Lower lobe of right lung (tissue), 2 donors: Measurements from ENCODE around the gene GRIK1. TPM values are rescaled to one million over a fixed set of nuclear protein-coding genes. Genes with fewer than 3 reads are reported as not detected.

Source experiments
- ATAC-seq, 2 donors: fragments of 200-7000 bp; cut with Tn5 transposase; one replicate each; pipeline ENCODE4 v1.9.1; 2020 to 2022; ENCODE audit warnings: mild to moderate bottlenecking in 2 of 2, moderate library complexity in 2 of 2
- DNase-seq: peaks from one replicate; pipeline ENCODE4 v3.0.0-alpha.2; 2020
- H3K27ac ChIP-seq: fragments of 200-600 bp; one replicate; pipeline ENCODE4 v1.8.0; 2022
- H3K27me3 ChIP-seq: fragments of 200-600 bp; one replicate; pipeline ENCODE4 v1.8.0; 2022; ENCODE audit warnings: low read depth
- H3K36me3 ChIP-seq: fragments of 200-600 bp; one replicate; pipeline ENCODE4 v1.8.0; 2022; ENCODE audit warnings: mild to moderate bottlenecking
- H3K4me1 ChIP-seq: fragments of 200-600 bp; one replicate; pipeline ENCODE4 v1.8.0; 2022
- H3K4me3 ChIP-seq: fragments of 200-600 bp; one replicate; pipeline ENCODE4 v1.8.0; 2022; ENCODE audit warnings: mild to moderate bottlenecking
- H3K9me3 ChIP-seq: fragments of 200-600 bp; one replicate; pipeline ENCODE4 v1.8.0; 2022
- intact Hi-C: fragments of 100-400 bp; cut with DNase I; formaldehyde crosslinking; loops from one replicate; pipeline ENCODE4 v1.11.0; 2022
- long read RNA-seq: library from polyadenylated mRNA; unstranded; transcript quantifications from one replicate; pipeline ENCODE4 v2.0.0, GENCODE V29; 2021
- total RNA-seq: library from RNA; stranded (reverse); fragmentation: NEBNext Ultra II Directional; extraction: Animal tissue kit (Norgen Biotek cat#: 25700); gene quantifications from one replicate; pipeline ENCODE4 v1.2.1, GENCODE V29; 2021
- TF ChIP-seq, protein P1 (sequence below): fragments of 200-600 bp; IDR thresholded peaks from one replicate; pipeline ENCODE4 v1.8.0; 2022; ENCODE audit warnings: antibody characterized with exemption, mild to moderate bottlenecking
- donor health status: DM: no; HTN: yes; CAD: no; lungs with severe emphysema.

Gene GRIK1
- total RNA-seq = not detected
- long read RNA-seq, partial matches to known transcripts = 0 of 2 reads
- long read RNA-seq, other reads (novel, unspliced or antisense) = 2 of 2 reads

DNA sequence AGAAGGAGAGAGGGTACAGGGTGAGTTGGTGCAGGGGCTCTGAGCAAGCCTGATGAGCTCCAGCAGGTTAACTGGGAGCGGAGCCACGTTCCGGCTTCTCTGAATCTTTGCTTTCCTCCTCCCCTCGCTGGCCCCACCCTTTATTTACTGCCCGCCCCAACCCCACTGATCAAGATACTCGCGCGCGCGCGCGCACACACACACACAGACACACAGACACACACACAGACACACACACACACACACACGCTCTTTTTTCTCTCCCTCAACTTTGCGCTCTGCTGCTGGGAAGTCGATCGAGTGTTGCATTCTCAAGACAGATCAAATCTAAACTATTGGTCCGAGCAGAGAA is at the start of gene GRIK1:
Gene GRIK1 (minus strand): TSS at position 73 of the 352 bp plus-strand sequence.
- ATAC-seq (peak; percentile 40 to 49), DNase-seq (no peak)
- H3K36me3 ChIP-seq = no peaks in the 10 kb centered on the region
- peaks cover 5% of the 10 kb centered on the region for H3K4me1 ChIP-seq
- H3K9me3 ChIP-seq = no peaks in the 10 kb centered on the region
- H3K4me3 ChIP-seq = no peak within 1 kb of the TSS
- intact Hi-C loops = no loop called here
- H3K27me3 ChIP-seq = peaks cover 51% of the 10 kb centered on the region
- no peak within 1 kb of the TSS for H3K27ac ChIP-seq
- TF ChIP-seq, protein P1, sequence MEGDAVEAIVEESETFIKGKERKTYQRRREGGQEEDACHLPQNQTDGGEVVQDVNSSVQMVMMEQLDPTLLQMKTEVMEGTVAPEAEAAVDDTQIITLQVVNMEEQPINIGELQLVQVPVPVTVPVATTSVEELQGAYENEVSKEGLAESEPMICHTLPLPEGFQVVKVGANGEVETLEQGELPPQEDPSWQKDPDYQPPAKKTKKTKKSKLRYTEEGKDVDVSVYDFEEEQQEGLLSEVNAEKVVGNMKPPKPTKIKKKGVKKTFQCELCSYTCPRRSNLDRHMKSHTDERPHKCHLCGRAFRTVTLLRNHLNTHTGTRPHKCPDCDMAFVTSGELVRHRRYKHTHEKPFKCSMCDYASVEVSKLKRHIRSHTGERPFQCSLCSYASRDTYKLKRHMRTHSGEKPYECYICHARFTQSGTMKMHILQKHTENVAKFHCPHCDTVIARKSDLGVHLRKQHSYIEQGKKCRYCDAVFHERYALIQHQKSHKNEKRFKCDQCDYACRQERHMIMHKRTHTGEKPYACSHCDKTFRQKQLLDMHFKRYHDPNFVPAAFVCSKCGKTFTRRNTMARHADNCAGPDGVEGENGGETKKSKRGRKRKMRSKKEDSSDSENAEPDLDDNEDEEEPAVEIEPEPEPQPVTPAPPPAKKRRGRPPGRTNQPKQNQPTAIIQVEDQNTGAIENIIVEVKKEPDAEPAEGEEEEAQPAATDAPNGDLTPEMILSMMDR = no peak

DNA sequence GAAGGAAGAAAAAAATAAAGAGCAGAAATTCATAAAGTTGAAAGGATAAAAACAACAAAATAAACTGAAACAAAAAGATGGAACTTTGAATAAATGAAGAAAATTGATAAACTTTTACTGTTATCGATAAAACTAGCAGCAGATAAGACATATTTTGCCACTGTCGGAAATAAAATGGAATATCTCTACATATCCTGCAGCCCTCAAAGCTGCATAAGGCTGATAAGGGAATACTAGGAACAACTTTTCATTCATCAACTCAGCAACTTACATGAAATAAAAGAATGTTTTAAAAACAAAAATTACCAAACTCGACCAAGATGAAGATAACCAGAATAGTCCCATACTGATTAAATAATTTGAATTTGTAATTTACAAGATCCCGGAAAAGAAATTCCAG is 48.0 kb upstream of the GRIK1 start:
- DNase-seq (no peak), ATAC-seq (no peak)
- H3K36me3 ChIP-seq = no peaks in the 10 kb centered on the region
- H3K4me1 ChIP-seq = no peaks in the 10 kb centered on the region
- no peak overlapping the region for H3K27ac ChIP-seq
- TF ChIP-seq, protein P1 = no peak
- H3K4me3 ChIP-seq = no peak overlapping the region
- H3K9me3 ChIP-seq = no peaks in the 10 kb centered on the region
- intact Hi-C loops = no loop called here
- H3K27me3 ChIP-seq = no peaks in the 10 kb centered on the region

DNA sequence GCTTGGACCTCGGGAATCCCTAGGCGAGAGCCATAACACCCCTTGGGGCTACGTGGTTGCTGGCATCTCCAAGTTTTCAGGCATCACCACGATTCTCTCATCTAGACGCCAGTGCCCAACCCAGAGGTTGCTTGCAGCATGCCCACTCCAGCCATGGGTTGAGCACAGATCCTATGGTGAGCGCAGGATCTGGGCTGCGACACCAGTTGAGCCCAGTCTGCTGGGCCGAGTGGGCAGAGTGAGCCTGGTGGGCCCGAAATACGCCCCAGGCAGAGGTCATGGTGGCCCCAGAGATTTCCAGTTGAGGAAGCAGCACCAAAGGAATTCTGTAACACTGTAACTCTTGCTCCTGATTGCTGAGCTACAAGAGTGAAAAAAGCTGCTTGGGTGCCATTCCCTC is 46.1 kb upstream of the GRIK1 start:
- Histone ChIP-seq H3K4me1 (no peaks in the 10 kb centered on the region), H3K4me3 (no peak overlapping the region), H3K27ac (no peak overlapping the region), H3K27me3 (no peaks in the 10 kb centered on the region), H3K9me3 (no peaks in the 10 kb centered on the region), H3K36me3 (no peaks in the 10 kb centered on the region)
- no peak for ATAC-seq
- no peak for DNase-seq
- intact Hi-C loops = no loop called here
- TF ChIP-seq, protein P1 = no peak

DNA sequence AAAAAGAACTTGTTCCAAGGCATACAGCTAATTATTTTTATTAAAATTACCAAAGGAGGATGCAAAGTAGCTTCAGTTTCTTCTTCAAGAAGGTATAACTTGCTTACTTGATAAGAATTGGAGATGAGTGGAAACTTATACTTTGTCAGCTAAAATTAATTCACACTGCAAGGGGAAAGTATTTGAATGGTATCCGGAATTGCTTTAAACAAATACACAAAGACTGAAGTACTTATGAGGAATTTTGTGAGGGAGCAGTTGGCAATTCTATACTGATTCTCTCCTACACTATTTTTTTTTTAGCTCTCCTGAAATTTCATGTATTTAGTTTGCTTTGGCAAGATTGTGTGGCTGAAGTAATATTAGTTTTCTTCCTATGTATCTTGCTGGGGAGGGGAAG is 39.2 kb upstream of the GRIK1 start:
- no peak for DNase-seq
- intact Hi-C loops = no loop called here
- Histone ChIP-seq H3K4me3 (no peak overlapping the region), H3K27ac (no peak overlapping the region), H3K9me3 (no peaks in the 10 kb centered on the region), H3K4me1 (no peaks in the 10 kb centered on the region), H3K36me3 (no peaks in the 10 kb centered on the region), H3K27me3 (no peaks in the 10 kb centered on the region)
- peak in 1 of 2 donors; percentile 55 for ATAC-seq
- TF ChIP-seq, protein P1 = no peak

DNA sequence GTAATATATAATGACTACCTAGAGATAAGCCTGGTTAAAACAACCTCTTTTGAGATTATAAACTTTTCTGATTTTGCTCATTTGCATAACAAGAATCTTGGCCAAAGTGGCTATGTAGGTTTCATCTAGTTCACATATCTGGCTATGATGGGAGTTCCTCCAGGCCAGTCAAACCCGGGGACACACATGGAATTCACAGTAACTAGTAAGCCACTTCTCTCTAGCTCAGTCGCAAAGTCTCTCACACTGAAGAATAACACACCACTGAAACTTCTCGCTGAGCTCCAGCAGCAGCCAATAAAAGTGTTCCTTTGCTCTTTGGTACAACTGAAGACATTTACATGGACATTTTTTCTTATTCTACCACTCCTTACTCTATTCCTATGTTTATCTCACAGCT is 36.0 kb upstream of the GRIK1 start:
- Histone ChIP-seq H3K36me3 (no peaks in the 10 kb centered on the region), H3K4me3 (no peak overlapping the region), H3K4me1 (no peaks in the 10 kb centered on the region), H3K27ac (no peak overlapping the region), H3K27me3 (no peaks in the 10 kb centered on the region), H3K9me3 (no peaks in the 10 kb centered on the region)
- ATAC-seq (no peak), DNase-seq (no peak)
- intact Hi-C loops = no loop called here
- TF ChIP-seq, protein P1 = no peak

DNA sequence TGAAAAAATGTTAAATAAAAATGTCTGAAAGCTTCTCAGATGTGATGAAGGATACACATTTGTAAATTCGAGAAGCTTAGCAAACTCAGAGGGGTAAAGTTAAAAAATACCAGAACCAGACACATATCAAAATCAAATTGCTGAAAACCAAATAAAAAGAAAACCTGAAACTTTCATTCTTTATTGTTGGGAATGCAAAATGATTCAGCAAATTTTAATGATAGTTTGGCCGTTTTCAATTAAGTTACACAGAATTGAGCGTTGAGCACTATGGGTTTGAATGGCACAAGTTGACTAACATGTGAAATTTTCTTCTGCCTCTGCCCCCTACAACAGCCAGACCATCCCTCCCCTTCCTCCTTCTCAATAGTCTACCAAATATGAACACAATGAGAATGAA is 33.5 kb upstream of the GRIK1 start:
- intact Hi-C loops = no loop called here
- Histone ChIP-seq H3K9me3 (no peaks in the 10 kb centered on the region), H3K27me3 (no peaks in the 10 kb centered on the region), H3K27ac (no peak overlapping the region), H3K4me1 (no peaks in the 10 kb centered on the region), H3K4me3 (no peak overlapping the region), H3K36me3 (no peaks in the 10 kb centered on the region)
- DNase-seq (no peak), ATAC-seq (no peak)
- TF ChIP-seq, protein P1 = no peak
